Transverse colon (tissue), 4 donors: ENCODE results near the gene SNTG2. TPM values are rescaled to one million over a fixed set of nuclear protein-coding genes. Genes with fewer than 3 reads are reported as not detected.

Experiments
- DNase-seq: peaks from one replicate; pipeline ENCODE4 v3.0.0-alpha.2; 2019
- H3K27ac ChIP-seq, 4 donors: fragments of 200-600 bp; sonication (generic); 2 replicates each; pipeline ENCODE4 v1.5.1; 2016 to 2018; ENCODE audit warnings: inconsistent platforms in 4 of 4
- H3K27me3 ChIP-seq: fragments of 200-600 bp; sonication (generic); 2 replicates; pipeline ENCODE4 v1.5.1; 2017; ENCODE audit warnings: inconsistent platforms
- H3K36me3 ChIP-seq, 4 donors: fragments of 200-600 bp; sonication (generic); 2 replicates each; pipeline ENCODE4 v1.5.1; 2017 to 2019; ENCODE audit warnings: inconsistent platforms in 4 of 4
- H3K4me1 ChIP-seq, 4 donors: fragments of 200-600 bp; sonication (generic); 2 replicates each; pipeline ENCODE4 v1.5.1; 2017 to 2020; ENCODE audit warnings: inconsistent platforms in 4 of 4
- H3K4me3 ChIP-seq, 4 donors: fragments of 200-600 bp; sonication (generic); 1 replicate in 1 of 4; 2 replicates in 3 of 4; pipeline versions ENCODE4 v1.5.1 to v1.6.1; 2017 to 2019; ENCODE audit warnings: inconsistent platforms in 4 of 4
- H3K9me3 ChIP-seq, 2 donors: fragments of 200-600 bp; sonication (generic); 2 replicates each; pipeline ENCODE4 v1.5.1; 2017 to 2019; ENCODE audit warnings: inconsistent platforms in 2 of 2
- EP300 ChIP-seq: sonication (generic); formaldehyde crosslinking; IDR thresholded peaks from one replicate; pipeline ENCODE4 v1.6.1; 2017; ENCODE audit warnings: antibody characterized with exemption, low read depth
- POLR2A ChIP-seq: fragments of 450-650 bp; IDR thresholded peaks from one replicate; pipeline ENCODE4 v1.6.1; 2016; ENCODE audit warnings: antibody characterized with exemption, mild to moderate bottlenecking, moderate library complexity
- POLR2AphosphoS5 ChIP-seq, 3 donors: sonication (generic); formaldehyde crosslinking; IDR thresholded peaks; one replicate each; pipeline ENCODE4 v1.6.1; 2016; ENCODE audit warnings: antibody characterized with exemption in 3 of 3
- WGBS, 2 donors: methylation state at CpG; one replicate each; pipeline ENCODE4 v1.1.5; 2018; ENCODE audit warnings: low coverage in 1 of 2; 5-methylcytosine and 5-hydroxymethylcytosine counted together
- in situ Hi-C, 4 donors: fragments of 200-750 bp; cut with MboI; loops; one replicate each; pipeline versions ENCODE4 v1.15.0 to v1.15.1; 2017; ENCODE audit warnings: low sequenced_read_pairs in 3 of 4, low pct_ligation_motif_present in 1 of 4, low pct_unique_long_range_greater_than_20kb in 1 of 4
- intact Hi-C: fragments of 100-400 bp; cut with DNase I; formaldehyde crosslinking; loops from one replicate; pipeline ENCODE4 v1.15.1; 2023; ENCODE audit warnings: low total_unique reads
- total RNA-seq, 4 donors: library from RNA; depleted of rRNA; stranded (reverse); fragments of >200 nt; gene quantifications; one replicate each; pipeline ENCODE4 v1.1.0, GENCODE V29; 2016
- TF ChIP-seq, protein P1 (sequence below), 5 experiments: fragments of 200-600 bp in 3 of 5; fragments of 450-650 bp in 2 of 5; sonication (generic) in 3 of 5; IDR thresholded peaks; 1 replicate in 2 of 5; 2 replicates in 3 of 5; pipeline ENCODE4 v1.5.1; 2016 to 2017; ENCODE audit warnings: antibody characterized with exemption in 5 of 5, inconsistent platforms in 3 of 5, mild to moderate bottlenecking in 2 of 5, moderate library complexity in 1 of 5

SNTG2 gene
- total RNA-seq, 4 donors from 2014 or later = 0.55 to 4.9 (median 1.5) TPM

DNA sequence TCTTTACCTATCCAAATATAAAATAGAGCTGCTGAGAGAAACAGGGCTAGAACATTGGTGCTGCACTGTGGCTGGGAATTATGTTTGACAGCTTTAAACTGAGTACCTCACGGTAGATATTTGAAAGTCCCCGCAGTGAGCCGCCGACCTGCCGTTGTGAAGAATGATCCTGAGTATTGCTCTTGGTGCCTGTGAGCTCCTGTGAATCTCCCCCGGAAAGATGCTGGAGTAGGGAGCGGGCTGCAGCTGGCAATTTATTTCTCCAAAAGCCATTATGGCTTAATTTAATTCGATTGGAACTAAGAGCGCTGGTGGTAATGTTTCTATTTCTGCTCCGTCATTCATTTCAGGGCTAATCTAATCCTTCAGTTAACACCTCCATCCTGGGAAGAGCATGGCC is 333.2 kb downstream of the SNTG2 start:
- no peak for DNase-seq
- in situ Hi-C loops (no loop called here), intact Hi-C loops (no loop called here)
- 69 to 75% methylated on average over 10 of the region's 10 CpGs for WGBS, 2 donors
- no peak for TF ChIP-seq POLR2AphosphoS5 (IDR thresholded peaks at IDR 0.05)
- TF ChIP-seq, protein P1, sequence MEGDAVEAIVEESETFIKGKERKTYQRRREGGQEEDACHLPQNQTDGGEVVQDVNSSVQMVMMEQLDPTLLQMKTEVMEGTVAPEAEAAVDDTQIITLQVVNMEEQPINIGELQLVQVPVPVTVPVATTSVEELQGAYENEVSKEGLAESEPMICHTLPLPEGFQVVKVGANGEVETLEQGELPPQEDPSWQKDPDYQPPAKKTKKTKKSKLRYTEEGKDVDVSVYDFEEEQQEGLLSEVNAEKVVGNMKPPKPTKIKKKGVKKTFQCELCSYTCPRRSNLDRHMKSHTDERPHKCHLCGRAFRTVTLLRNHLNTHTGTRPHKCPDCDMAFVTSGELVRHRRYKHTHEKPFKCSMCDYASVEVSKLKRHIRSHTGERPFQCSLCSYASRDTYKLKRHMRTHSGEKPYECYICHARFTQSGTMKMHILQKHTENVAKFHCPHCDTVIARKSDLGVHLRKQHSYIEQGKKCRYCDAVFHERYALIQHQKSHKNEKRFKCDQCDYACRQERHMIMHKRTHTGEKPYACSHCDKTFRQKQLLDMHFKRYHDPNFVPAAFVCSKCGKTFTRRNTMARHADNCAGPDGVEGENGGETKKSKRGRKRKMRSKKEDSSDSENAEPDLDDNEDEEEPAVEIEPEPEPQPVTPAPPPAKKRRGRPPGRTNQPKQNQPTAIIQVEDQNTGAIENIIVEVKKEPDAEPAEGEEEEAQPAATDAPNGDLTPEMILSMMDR (IDR thresholded peaks at IDR 0.05) = no peak
- no peak for TF ChIP-seq EP300
- TF ChIP-seq POLR2A = no peak
- Histone ChIP-seq H3K4me3 (no peak overlapping the region), H3K9me3 (no peaks in the 10 kb centered on the region), H3K27ac (no peak overlapping the region), H3K4me1 (no peaks in the 10 kb centered on the region), H3K27me3 (no peaks in the 10 kb centered on the region), H3K36me3 (no peaks in the 10 kb centered on the region)

DNA sequence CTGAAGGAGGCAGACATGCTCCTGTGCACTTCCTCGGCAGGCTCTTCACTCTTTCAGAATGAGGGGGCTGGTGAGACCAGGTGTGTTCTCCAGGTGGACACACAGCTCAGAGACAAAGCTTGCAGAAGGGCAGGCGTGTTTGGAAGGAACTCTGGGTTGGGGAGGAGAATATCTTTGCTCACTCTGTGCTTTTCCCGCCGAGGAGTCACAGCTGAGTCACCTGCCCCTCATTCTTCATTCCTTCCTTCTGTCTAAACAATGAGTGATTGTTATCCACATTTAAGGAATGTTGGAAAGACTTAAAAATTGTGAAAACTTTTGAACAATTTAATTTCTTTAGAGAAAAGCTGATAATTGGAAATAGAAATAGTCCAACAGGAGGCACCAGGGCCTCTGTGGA is 336.3 kb downstream of the SNTG2 start:
- WGBS, 2 donors = 81 to 94% methylated on average over 3 to 4 of the region's 4 CpGs
- DNase-seq = no peak
- Histone ChIP-seq H3K4me3 (no peak overlapping the region), H3K27me3 (no peaks in the 10 kb centered on the region), H3K9me3 (no peaks in the 10 kb centered on the region), H3K36me3 (no peaks in the 10 kb centered on the region), H3K27ac (no peak overlapping the region), H3K4me1 (no peaks in the 10 kb centered on the region)
- TF ChIP-seq POLR2A = no peak
- no peak for TF ChIP-seq POLR2AphosphoS5 (IDR thresholded peaks at IDR 0.05)
- TF ChIP-seq, protein P1 (IDR thresholded peaks at IDR 0.05) = no peak
- TF ChIP-seq EP300 = no peak
- in situ Hi-C loops = no loop called here
- intact Hi-C loops = no loop called here

DNA sequence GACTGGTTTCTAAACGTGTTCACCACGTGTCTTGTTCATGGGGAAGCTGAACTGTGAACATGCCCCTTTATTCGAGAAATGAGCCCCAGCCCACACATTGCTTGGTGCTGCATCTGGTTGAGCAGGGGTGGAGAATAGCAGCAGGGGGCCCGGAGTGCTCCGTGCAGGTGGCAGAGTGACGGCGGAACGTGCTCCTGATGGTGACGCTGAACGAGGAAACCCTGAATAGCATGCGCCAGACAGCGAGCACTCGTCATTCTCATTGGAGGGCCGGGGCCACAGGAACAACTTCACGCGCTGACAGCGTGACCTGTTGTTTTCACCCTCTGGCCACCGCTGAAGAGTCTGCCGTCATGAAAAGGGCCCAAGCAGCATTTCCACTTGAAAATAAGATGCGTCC is 336.8 kb downstream of the SNTG2 start:
- H3K27ac ChIP-seq = no peak overlapping the region
- intact Hi-C loops (no loop called here), in situ Hi-C loops (no loop called here)
- H3K4me3 ChIP-seq = no peak overlapping the region
- no peaks in the 10 kb centered on the region for H3K36me3 ChIP-seq
- no peaks in the 10 kb centered on the region for H3K9me3 ChIP-seq
- 80 to 86% methylated on average over 1 to 20 of the region's 20 CpGs for WGBS, 2 donors
- no peak for TF ChIP-seq EP300
- no peaks in the 10 kb centered on the region for H3K27me3 ChIP-seq
- DNase-seq = no peak
- no peaks in the 10 kb centered on the region for H3K4me1 ChIP-seq

DNA sequence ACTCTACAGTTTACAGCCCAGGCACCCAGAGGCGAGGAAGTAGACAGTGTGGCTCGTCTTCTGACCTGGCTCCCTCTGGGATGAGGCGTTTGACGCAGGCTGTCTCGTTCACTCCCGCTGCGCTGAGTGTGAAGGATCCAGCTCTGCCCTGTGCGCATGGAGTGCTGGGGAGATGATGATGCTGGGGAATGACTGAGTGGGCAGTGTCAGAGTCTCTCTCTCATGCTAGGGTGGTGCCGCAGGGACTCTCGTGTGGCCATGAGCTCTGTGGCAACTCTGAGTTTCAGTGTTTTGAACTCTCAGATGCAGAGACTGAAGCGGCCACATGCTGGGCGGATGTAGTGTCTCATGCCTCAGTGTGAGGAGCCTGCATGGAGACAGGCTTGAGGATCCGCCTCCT is 344.3 kb downstream of the SNTG2 start:
- WGBS, 2 donors = 90% methylated on average over 13 of the region's 13 CpGs; no CpG with 5 or more reads in 1 of the 2 donors
- H3K9me3 ChIP-seq = no peaks in the 10 kb centered on the region
- intact Hi-C loops = no loop called here
- no peaks in the 10 kb centered on the region for H3K27me3 ChIP-seq
- no peak overlapping the region for H3K27ac ChIP-seq
- no peak overlapping the region for H3K4me3 ChIP-seq
- no peak for DNase-seq
- no peaks in the 10 kb centered on the region for H3K4me1 ChIP-seq
- no peaks in the 10 kb centered on the region for H3K36me3 ChIP-seq
- in situ Hi-C loops = no loop called here
- TF ChIP-seq, protein P1 (IDR thresholded peaks at IDR 0.05) = no peak

DNA sequence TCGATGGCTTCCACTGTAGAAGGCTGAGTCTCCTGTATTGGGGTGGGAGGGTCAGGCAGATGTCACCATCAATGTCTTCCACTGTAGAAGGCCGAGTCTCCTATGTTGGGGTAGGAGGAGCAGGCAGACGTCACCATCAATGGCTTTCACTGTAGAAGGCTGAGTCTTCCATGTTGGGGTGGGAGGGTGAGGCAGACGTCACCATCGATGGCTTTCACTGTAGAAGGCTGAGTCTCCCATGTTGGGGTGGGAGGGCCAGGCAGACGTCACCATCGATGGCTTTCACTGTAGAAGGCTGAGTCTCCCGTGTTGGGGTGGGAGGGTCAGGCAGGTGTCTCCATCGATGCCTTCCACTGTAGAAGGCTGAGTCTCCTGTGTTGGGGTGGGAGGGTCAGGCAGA is 345.1 kb downstream of the SNTG2 start:
- TF ChIP-seq, protein P1 (IDR thresholded peaks at IDR 0.05) = no peak
- TF ChIP-seq POLR2AphosphoS5 (IDR thresholded peaks at IDR 0.05) (no peak), EP300 (no peak), POLR2A (no peak)
- WGBS, 2 donors = 86 to 90% methylated on average over 2 to 9 of the region's 9 CpGs
- no peak for DNase-seq
- intact Hi-C loops (no loop called here), in situ Hi-C loops (no loop called here)
- H3K4me1 ChIP-seq = no peaks in the 10 kb centered on the region
- no peaks in the 10 kb centered on the region for H3K9me3 ChIP-seq
- no peak overlapping the region for H3K27ac ChIP-seq
- H3K27me3 ChIP-seq = no peaks in the 10 kb centered on the region
- no peaks in the 10 kb centered on the region for H3K36me3 ChIP-seq
- no peak overlapping the region for H3K4me3 ChIP-seq
